Ureter (tissue), 1 donor: ENCODE results near the gene RAMP1. TPM values are rescaled to one million over a fixed set of nuclear protein-coding genes. Genes with fewer than 3 reads are reported as not detected.
"Not testable (repeated sequence)": the region's sequence is repeated elsewhere in the genome, so short reads cannot be mapped to it uniquely, and the experiment has no call there.

Experiments
- DNase-seq: peaks from one replicate; pipeline ENCODE4 v3.0.0-alpha.2; 2020; ENCODE audit warnings: low spot score
- total RNA-seq: library from RNA; stranded (reverse); gene quantifications from one replicate; pipeline ENCODE4 v1.2.4, GENCODE V29; 2023
- donor health status: DM: yes; HTN: yes; CAD: no.

The RAMP1 gene
- total RNA-seq, 1 donor from 2014 or later: 49.0 TPM

- not testable (repeated sequence) for DNase-seq
Measured at GRCh38 chr2:237951354-237951753, 91.9 kb downstream of the RAMP1 start.

DNA sequence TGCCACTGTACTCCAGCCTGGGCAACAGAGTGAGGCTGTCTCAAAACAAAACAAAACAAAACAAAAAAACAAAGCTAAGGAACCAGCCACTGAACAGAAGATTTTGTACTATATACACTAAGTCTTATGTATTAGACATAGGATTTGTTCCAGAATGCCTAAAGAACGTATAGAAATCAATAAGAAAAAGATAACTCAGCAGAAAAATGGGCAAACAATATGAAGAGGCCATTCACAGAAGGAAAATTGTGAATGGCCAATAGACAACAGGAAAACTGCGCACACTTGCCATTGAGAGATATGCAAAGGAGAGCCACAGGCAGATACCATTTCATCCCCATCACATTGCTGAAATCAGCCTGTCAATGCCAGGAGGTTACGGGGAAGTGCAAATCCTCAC lies 92.5 kb downstream of the RAMP1 start:
- DNase-seq: no peak

GRCh38 chr2:237952851-237953250 lies 93.4 kb downstream of the RAMP1 start:
- no peak for DNase-seq

- DNase-seq: no peak
Measured at GRCh38 chr2:237955640-237956401, 96.4 kb downstream of the RAMP1 start.

DNA sequence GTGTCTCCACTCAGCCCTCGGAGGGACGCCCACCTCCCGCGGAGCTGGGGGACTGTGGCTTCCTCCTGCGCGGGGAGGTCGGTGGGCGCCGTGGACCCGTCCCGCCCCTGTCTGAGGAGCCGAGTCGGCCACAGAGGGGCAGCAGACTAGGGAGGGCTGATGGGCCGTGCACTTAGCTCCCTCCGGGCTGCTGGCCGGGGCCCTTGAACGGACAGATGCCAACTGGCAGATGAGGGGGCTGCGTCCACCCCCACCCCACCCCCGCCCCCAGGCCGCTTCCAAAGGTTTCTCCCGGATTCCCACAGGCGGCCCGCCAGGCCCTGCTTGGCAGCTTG lies 96.9 kb downstream of the RAMP1 start:
- DNase-seq: no peak

GRCh38 chr2:237961637-237962036 lies 102.2 kb downstream of the RAMP1 start:
- no peak for DNase-seq

Other genes starting within 250 kb of the RAMP1 start
- 207 TPM for gene LRRFIP1, start 232.0 kb upstream of the RAMP1 start, total RNA-seq
- gene RBM44, start 60.8 kb upstream of the RAMP1 start, total RNA-seq: 1.5 TPM
- gene UBE2F, start 107.4 kb downstream of the RAMP1 start, total RNA-seq: 44.4 TPM
- gene SCLY, start 201.4 kb downstream of the RAMP1 start, total RNA-seq: 21.6 TPM
- gene ESPNL, start 240.7 kb downstream of the RAMP1 start, total RNA-seq: 2.4 TPM